Body of pancreas (tissue), 4 donors: ENCODE measurements around the gene STMP1. TPM values are rescaled to one million over a fixed set of nuclear protein-coding genes. Genes with fewer than 3 reads are reported as not detected.

Source experiments
- ATAC-seq: fragments of 150-250 bp; one replicate; pipeline ENCODE4 v1.9.1; 2016
- DNase-seq, 4 donors: peaks; one replicate each; pipeline ENCODE4 v3.0.0-alpha.2; 2019
- H3K27ac ChIP-seq, 4 donors: fragments of 200-600 bp; sonication (generic); 1 replicate in 3 of 4; 2 replicates in 1 of 4; pipeline versions ENCODE4 v1.5.1 to v1.6.1; 2016 to 2019; ENCODE audit warnings: mild to moderate bottlenecking in 1 of 4, mixed read lengths in 1 of 4, moderate library complexity in 1 of 4
- H3K27me3 ChIP-seq, 2 donors: fragments of 200-600 bp; sonication (generic); one replicate each; pipeline ENCODE4 v1.6.0; 2016; ENCODE audit warnings: mild to moderate bottlenecking in 1 of 2
- H3K36me3 ChIP-seq, 2 donors: fragments of 200-600 bp; sonication (generic); replicated peaks in 1 of 2; 2 replicates each; pipeline ENCODE4 v1.5.1; 2016; ENCODE audit warnings: low read depth in 2 of 2; ENCODE audit not compliant: insufficient read depth in 1 of 2
- H3K4me1 ChIP-seq: fragments of 200-600 bp; sonication (generic); one replicate; pipeline ENCODE4 v1.6.0; 2016
- H3K4me3 ChIP-seq, 2 donors: fragments of 200-600 bp; sonication (generic); 1 replicate in 1 of 2; 2 replicates in 1 of 2; pipeline ENCODE4 v1.5.1; 2016 to 2019
- H3K9me3 ChIP-seq, 3 donors: fragments of 200-600 bp; sonication (generic); 1 replicate in 2 of 3; 2 replicates in 1 of 3; pipeline ENCODE4 v1.5.1; 2016
- CTCF ChIP-seq, 7 experiments: fragments of 450-650 bp in 4 of 7; fragments of 200-600 bp in 3 of 7; sonication (generic) in 3 of 7; IDR thresholded peaks; one replicate each; pipeline ENCODE4 v1.5.1; 2016 to 2019; ENCODE audit warnings: antibody characterized with exemption in 7 of 7
- POLR2A ChIP-seq, 3 donors: fragments of 450-650 bp; IDR thresholded peaks; one replicate each; pipeline ENCODE4 v1.6.1; 2016; ENCODE audit warnings: antibody characterized with exemption in 3 of 3, mild to moderate bottlenecking in 2 of 3
- WGBS, 2 donors: methylation state at CpG; one replicate each; pipeline ENCODE4 v1.1.5; 2017; 5-methylcytosine and 5-hydroxymethylcytosine counted together
- intact Hi-C: fragments of 100-400 bp; cut with DNase I; formaldehyde crosslinking; loops from one replicate; pipeline ENCODE4 v1.15.1; 2023
- total RNA-seq, 2 donors: library from RNA; depleted of rRNA; stranded (reverse); fragments of >200 nt; gene quantifications; one replicate each; pipeline ENCODE4 v1.1.0, GENCODE V29; 2016

STMP1 gene
- total RNA-seq, 2 donors from 2014 or later: 10.5 to 15.6 TPM

DNA sequence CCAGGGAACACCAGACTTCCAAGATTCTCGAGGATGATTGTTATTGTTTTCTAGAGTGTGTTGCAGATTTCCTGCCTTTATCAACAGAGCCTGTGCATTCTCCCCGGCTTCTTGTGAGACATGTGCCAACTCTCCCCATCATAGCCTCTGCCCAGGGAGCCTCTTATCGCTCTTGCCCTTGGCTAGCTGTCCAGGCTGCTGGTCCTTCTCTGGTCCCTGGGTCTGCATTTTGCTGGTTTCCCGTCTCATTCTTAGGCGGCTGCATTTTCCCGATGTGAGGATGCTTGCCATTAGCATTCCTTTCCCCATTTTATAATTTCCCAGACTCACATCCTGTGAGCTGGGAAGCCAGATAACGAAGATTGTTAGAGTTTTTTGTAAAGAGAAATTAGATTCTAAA, 50.5 kb downstream of the STMP1 start:
- Histone ChIP-seq H3K27ac (no peak overlapping the region), H3K4me1 (no peaks in the 10 kb centered on the region), H3K27me3 (no peaks in the 10 kb centered on the region), H3K36me3 (no peaks in the 10 kb centered on the region), H3K4me3 (no peak overlapping the region), H3K9me3 (no peaks in the 10 kb centered on the region)
- no peak for TF ChIP-seq CTCF (IDR thresholded peaks at IDR 0.05)
- TF ChIP-seq POLR2A (IDR thresholded peaks at IDR 0.05): no peak
- DNase-seq (no peak), ATAC-seq (no peak)
- 51 to 52% methylated on average over 7 of the region's 7 CpGs for WGBS, 2 donors
- intact Hi-C loops: no loop called here

- no peak for DNase-seq
- Histone ChIP-seq H3K4me1 (no peaks in the 10 kb centered on the region), H3K27me3 (no peaks in the 10 kb centered on the region), H3K4me3 (no peak overlapping the region), H3K27ac (no peak overlapping the region), H3K36me3 (no peaks in the 10 kb centered on the region), H3K9me3 (no peaks in the 10 kb centered on the region)
- intact Hi-C loops: no loop called here
- TF ChIP-seq POLR2A (IDR thresholded peaks at IDR 0.05) (no peak), CTCF (IDR thresholded peaks at IDR 0.05) (no peak)
- ATAC-seq: no peak
- WGBS, 2 donors: 52 to 83% methylated on average over 3 to 4 of the region's 4 CpGs
Measured at GRCh38 chr7:135713836-135714470, 51.6 kb downstream of the STMP1 start.

- H3K27ac ChIP-seq: no peak overlapping the region
- DNase-seq: no peak
- ATAC-seq: no peak
- 62 to 74% methylated on average over 6 to 20 of the region's 20 CpGs for WGBS, 2 donors
- H3K27me3 ChIP-seq: no peaks in the 10 kb centered on the region
- H3K4me1 ChIP-seq: no peaks in the 10 kb centered on the region
- no peak overlapping the region for H3K4me3 ChIP-seq
- H3K36me3 ChIP-seq: no peaks in the 10 kb centered on the region
- intact Hi-C loops: no loop called here
- TF ChIP-seq CTCF (IDR thresholded peaks at IDR 0.05): no peak
- TF ChIP-seq POLR2A (IDR thresholded peaks at IDR 0.05): no peak
- no peaks in the 10 kb centered on the region for H3K9me3 ChIP-seq
Measured at GRCh38 chr7:135714534-135715009, 52.3 kb downstream of the STMP1 start.

- Histone ChIP-seq H3K27me3 (no peaks in the 10 kb centered on the region), H3K4me1 (no peaks in the 10 kb centered on the region), H3K27ac (no peak overlapping the region), H3K36me3 (no peaks in the 10 kb centered on the region), H3K4me3 (no peak overlapping the region), H3K9me3 (no peaks in the 10 kb centered on the region)
- ATAC-seq: no peak
- intact Hi-C loops: no loop called here
- no peak for TF ChIP-seq POLR2A (IDR thresholded peaks at IDR 0.05)
- no peak for TF ChIP-seq CTCF (IDR thresholded peaks at IDR 0.05)
- DNase-seq: no peak
- 76 to 84% methylated on average over 5 of the region's 5 CpGs for WGBS, 2 donors
Measured at GRCh38 chr7:135715055-135715522, 52.8 kb downstream of the STMP1 start.

DNA sequence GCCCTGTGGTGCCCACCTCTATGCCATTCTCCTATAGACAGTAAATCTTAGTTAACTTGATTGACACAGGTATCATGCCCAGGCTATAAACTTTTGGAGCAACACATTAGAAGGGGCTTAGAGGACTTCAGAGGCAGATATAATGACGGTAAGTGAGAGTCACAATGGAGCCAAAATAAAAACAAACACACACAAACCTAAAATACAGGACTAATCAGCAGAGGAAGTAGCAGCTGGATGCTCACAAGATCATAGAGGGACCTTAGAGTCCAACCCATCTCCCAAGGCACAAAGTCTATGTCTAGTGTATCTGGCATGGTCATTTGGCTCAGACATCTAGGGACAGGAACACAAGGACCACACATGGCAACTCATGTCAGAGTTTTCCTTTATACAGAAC, 53.4 kb downstream of the STMP1 start:
- no peak for ATAC-seq

More for the DNA sequence above, 53.4 kb downstream of the STMP1 start:
- Histone ChIP-seq H3K36me3 (no peaks in the 10 kb centered on the region), H3K4me1 (no peaks in the 10 kb centered on the region), H3K27ac (no peak overlapping the region), H3K9me3 (no peaks in the 10 kb centered on the region), H3K4me3 (no peak overlapping the region), H3K27me3 (no peaks in the 10 kb centered on the region)
- intact Hi-C loops: no loop called here
- no peak for DNase-seq
- TF ChIP-seq POLR2A (IDR thresholded peaks at IDR 0.05) (no peak), CTCF (IDR thresholded peaks at IDR 0.05) (no peak)
- WGBS, 2 donors: 73 to 80% methylated on average over 1 of the region's 1 CpG
